GM12878 (cell line): Measurements from ENCODE around the gene UBE2QL1. TPM values are rescaled to one million over a fixed set of nuclear protein-coding genes. Genes with fewer than 3 reads are reported as not detected.

Experiments
- ATAC-seq: fragments of 200-7000 bp; cut with Tn5 transposase; 3 replicates; pipeline ENCODE4 v1.9.1; 2020; ENCODE audit warnings: mild to moderate bottlenecking, moderate library complexity
- BruUV-seq: library from RNA; stranded (reverse); fragments of 400-500 nt; replicated peaks from 2 replicates; lab custom pipeline; 2021; lab: Mats Ljungman, UMichigan
- CTCF ChIA-PET: fragments of 300-600 bp; sonication (Branson Sonifier 250); formaldehyde crosslinking; extraction: SDS; loops from one replicate; lab custom pipeline; 2021; ENCODE audit warnings: inconsistent platforms; lab: Yijun Ruan, JAX
- POLR2A ChIA-PET: fragments of 350-600 bp; formaldehyde crosslinking; extraction: SDS; loops from one replicate; lab custom pipeline; 2021; ENCODE audit warnings: inconsistent platforms; lab: Charles Lee
- RAD21 ChIA-PET: fragments of 300-600 bp; sonication (Branson Sonifier 250); formaldehyde crosslinking; loops from one replicate; lab custom pipeline; 2023; ENCODE audit warnings: antibody characterized with exemption; ENCODE audit not compliant: unreplicated experiment; lab: Charles Lee
- SMC1A ChIA-PET: fragments of 300-600 bp; sonication (Branson Sonifier 250); formaldehyde crosslinking; loops from one replicate; lab custom pipeline; 2023; ENCODE audit not compliant: unreplicated experiment, uncharacterized antibody; lab: Charles Lee
- DNase-seq: peaks from one replicate; pipeline ENCODE4 v3.0.0-alpha.2; 2011; ENCODE audit warnings: low read depth, low spot score
- FAIRE-seq: peaks from 3 replicates; lab custom pipeline; 2011; peaks lifted over from hg19 to GRCh38; lab: Jason Lieb, UNC
- H2AFZ ChIP-seq: 2 replicates; pipeline ENCODE4 v1.6.0; 2011; ENCODE audit warnings: low read depth, low read length, control low read depth; ENCODE audit not compliant: control insufficient read depth
- H3K27ac ChIP-seq: 2 replicates; pipeline ENCODE4 v1.5.1; 2011; ENCODE audit warnings: control low read depth; ENCODE audit not compliant: control insufficient read depth, insufficient read depth
- H3K27me3 ChIP-seq, 2 experiments: replicated peaks in 1 of 2; 2 replicates each; pipeline versions ENCODE4 v1.6.0 to v1.6.1; 2011; ENCODE audit warnings: low read length in 1 of 2; ENCODE audit not compliant: control insufficient read depth in 2 of 2, insufficient read depth in 2 of 2
- H3K36me3 ChIP-seq, 2 experiments: 2 replicates each; pipeline ENCODE4 v1.5.1; 2011; ENCODE audit warnings: low read length in 1 of 2; ENCODE audit not compliant: control insufficient read depth in 2 of 2, insufficient read depth in 2 of 2
- H3K4me1 ChIP-seq: 2 replicates; pipeline ENCODE4 v1.6.1; 2011; ENCODE audit warnings: mild to moderate bottlenecking, low read length, moderate library complexity, mixed read lengths; ENCODE audit not compliant: control insufficient read depth, insufficient read depth
- H3K4me2 ChIP-seq: 2 replicates; pipeline ENCODE4 v1.6.0; 2011; ENCODE audit warnings: control low read depth; ENCODE audit not compliant: control insufficient read depth, insufficient read depth
- H3K4me3 ChIP-seq: fragments of 200-600 bp; sonication (generic); 2 replicates; pipeline ENCODE4 v1.5.1; 2016
- H3K79me2 ChIP-seq: 2 replicates; pipeline ENCODE4 v1.6.0; 2011; ENCODE audit warnings: low read length; ENCODE audit not compliant: control insufficient read depth, insufficient read depth
- H3K9ac ChIP-seq: 2 replicates; pipeline ENCODE4 v1.8.0; 2011; ENCODE audit warnings: low read length, control low read depth, mixed read lengths; ENCODE audit not compliant: control insufficient read depth, insufficient read depth
- H3K9me3 ChIP-seq: replicated peaks from 3 replicates; pipeline ENCODE4 v1.5.1; 2011; ENCODE audit warnings: mild to moderate bottlenecking, low read length; ENCODE audit not compliant: control insufficient read depth, insufficient read depth
- H4K20me1 ChIP-seq: 2 replicates; pipeline ENCODE4 v1.6.0; 2011; ENCODE audit not compliant: control insufficient read depth, insufficient read depth
- ATF2 ChIP-seq: IDR thresholded peaks from 2 replicates; pipeline ENCODE4 v1.6.1; 2012; ENCODE audit warnings: low read length, inconsistent platforms
- CEBPZ ChIP-seq: fragments of 150-350 bp; IDR thresholded peaks from 2 replicates; pipeline ENCODE4 v1.6.1; 2016; ENCODE audit warnings: low read depth, low read length
- ELK1 ChIP-seq: IDR thresholded peaks from 2 replicates; pipeline ENCODE4 v1.6.1; 2012; ENCODE audit warnings: low read depth, low read length, improper control_type of control experiment
- ETV6 ChIP-seq, 2 experiments: fragments of 450-650 bp in 1 of 2; IDR thresholded peaks in 1 of 2; conservative IDR thresholded peaks in 1 of 2; 2 replicates each; pipeline ENCODE4 v1.6.1; 2014; ENCODE audit warnings: antibody characterized with exemption in 1 of 2, borderline replicate concordance in 1 of 2, low read depth in 1 of 2, mild to moderate bottlenecking in 1 of 2, moderate library complexity in 1 of 2
- HCFC1 ChIP-seq: fragments of 150-350 bp; IDR thresholded peaks from 2 replicates; pipeline ENCODE4 v1.6.1; 2014; ENCODE audit warnings: low read length
- HDGF ChIP-seq: fragments of 450-650 bp; IDR thresholded peaks from 2 replicates; pipeline ENCODE4 v1.6.1; 2016; ENCODE audit warnings: antibody characterized with exemption
- IRF3 ChIP-seq: fragments of 450-650 bp; IDR thresholded peaks from 2 replicates; pipeline ENCODE4 v1.6.1; 2014; ENCODE audit warnings: mild to moderate bottlenecking
- IRF4 ChIP-seq: IDR thresholded peaks from 2 replicates; pipeline ENCODE4 v1.6.1; 2011; ENCODE audit warnings: low read depth, low read length
- KAT2A ChIP-seq: conservative IDR thresholded peaks from 2 replicates; pipeline ENCODE4 v1.6.1; 2011; ENCODE audit warnings: low read depth, low read length; ENCODE audit not compliant: control insufficient read depth
- RB1 ChIP-seq: fragments of 450-650 bp; formaldehyde crosslinking; IDR thresholded peaks from 2 replicates; pipeline ENCODE4 v1.6.1; 2017; ENCODE audit warnings: mild to moderate bottlenecking, borderline replicate concordance
- SREBF2 ChIP-seq: IDR thresholded peaks from 2 replicates; pipeline ENCODE4 v1.6.1; 2012; ENCODE audit warnings: mild to moderate bottlenecking, low read length
- USF2 ChIP-seq: IDR thresholded peaks from 2 replicates; pipeline ENCODE4 v1.6.1; 2011; ENCODE audit warnings: low read depth, low read length, improper control_type of control experiment, borderline replicate concordance
- ZBED1 ChIP-seq: IDR thresholded peaks from 2 replicates; pipeline ENCODE4 v1.6.1; 2016; ENCODE audit warnings: borderline replicate concordance
- ZBTB33 ChIP-seq: fragments of 450-650 bp; IDR thresholded peaks from 2 replicates; pipeline ENCODE4 v1.6.1; 2017; ENCODE audit warnings: mild to moderate bottlenecking
- ZZZ3 ChIP-seq: IDR thresholded peaks from 2 replicates; pipeline ENCODE4 v1.6.1; 2011; ENCODE audit warnings: low read depth; ENCODE audit not compliant: control insufficient read depth, insufficient read length
- WGBS: methylation state at CpG from one replicate; pipeline ENCODE4 v1.1.6; 2016; ENCODE audit warnings: low lambda C conversion rate; ENCODE audit not compliant: insufficient replicate concordance, insufficient coverage; ENCODE audit errors: missing lambda C conversion rate; 5-methylcytosine and 5-hydroxymethylcytosine counted together
- in situ Hi-C: fragments of 300-500 bp; cut with MboI; formaldehyde crosslinking; loops from 9 replicates; pipeline ENCODE4 v1.14.3; 2018; ENCODE audit warnings: mixed read lengths
- intact Hi-C: fragments of 100-400 bp; cut with micrococcal nuclease; formaldehyde crosslinking; loops from one replicate; pipeline ENCODE4 v1.14.2; 2022; ENCODE audit not compliant: unreplicated experiment
- polyA plus RNA-seq, 11 experiments: library from polyadenylated mRNA; depleted of rRNA in 4 of 11; unstranded in 6 of 11; stranded (reverse) in 5 of 11; fragments of >200 nt; fragmentation: Nextera tagmentation in 4 of 11; fragmentation: Illumina TruSeq in 1 of 11; extraction: Ambion mirVana in 4 of 11; extraction: Trizol in 1 of 11; gene quantifications; 1 replicate in 1 of 11; 2 replicates in 10 of 11; pipeline versions ENCODE4 v1.2.1 to v1.2.3, GENCODE V29; 2011 to 2016; ENCODE audit warnings: inconsistent platforms in 2 of 11, missing spikeins in 2 of 11, low read depth in 1 of 11
- total RNA-seq, 4 experiments: library from RNA; depleted of rRNA in 3 of 4; stranded (reverse); fragments of >200 nt in 3 of 4; fragmentation: Illumina TruSeq in 1 of 4; extraction: Trizol in 1 of 4; gene quantifications; 2 replicates each; pipeline versions ENCODE4 v1.2.1 to v1.2.3, GENCODE V29; 2013 to 2021

UBE2QL1 gene
- total and polyA plus RNA-seq, 10 of the 15 experiments (the other 5 are each of a cell fraction or from before 2014, with no cell fraction given): 0.03 to 0.62 (median 0.04) TPM; not detected in 6

- ChIA-PET RAD21 (no interaction called here), SMC1A (interaction anchor here (1.0 to 1.7 kb wide), 2 partner anchors 14 to 85 kb away, joined by 3 to 4 read pairs; no protein-coding TSS in a partner anchor), CTCF (no interaction called here), POLR2A (no interaction called here)
- WGBS: 16% methylated on average over 5 of the region's 5 CpGs
- intact Hi-C loops (no loop called here), in situ Hi-C loops (no loop called here)
- BruUV-seq: no TSS peak
- H3K27me3 ChIP-seq: peaks cover 0 to 2% of the 10 kb centered on the region in 2 experiments; a peak in 1 of 4 replicates
- H3K4me2 ChIP-seq: no peak overlapping the region
- H3K79me2 ChIP-seq: no peaks in the 10 kb centered on the region
- no peak overlapping the region for H2AFZ ChIP-seq
- no peak overlapping the region for H3K4me3 ChIP-seq
- DNase-seq (no peak), FAIRE-seq (no peak), ATAC-seq (no peak)
- no peak overlapping the region for H3K9ac ChIP-seq
- H3K36me3 ChIP-seq: no peaks in the 10 kb centered on the region
- H4K20me1 ChIP-seq: no peaks in the 10 kb centered on the region
- no peaks in the 10 kb centered on the region; the same call in 2 of the 3 replicates for H3K9me3 ChIP-seq
- H3K4me1 ChIP-seq: peaks cover 4% of the 10 kb centered on the region
- no peak overlapping the region for H3K27ac ChIP-seq
- TF ChIP-seq ATF2 (no peak), ZZZ3 (no peak), IRF3 (no peak), HCFC1 (no peak), ZBTB33 (no peak), ZBED1 (no peak), ELK1 (no peak), USF2 (no peak), IRF4 (no peak), RB1 (no peak), HDGF (no peak), KAT2A (no peak), CEBPZ (no peak), ETV6 (conservative IDR thresholded peaks at IDR 0.05 in 1 of 2, IDR thresholded peaks at IDR 0.05 in 1 of 2; ENCODE audit: borderline replicate concordance in 1 of 2, low read depth in 1 of 2) (no peak), SREBF2 (no peak)
These were observed 40.4 kb upstream of the UBE2QL1 start for GRCh38 chr5:6408260-6408596.
